GM12878 (cell line): ENCODE data around the gene PRR23C. TPM values are rescaled to one million over a fixed set of nuclear protein-coding genes. Genes with fewer than 3 reads are reported as not detected.

Source experiments
- ATAC-seq: fragments of 200-7000 bp; cut with Tn5 transposase; 3 replicates; pipeline ENCODE4 v1.9.1; 2020; ENCODE audit warnings: mild to moderate bottlenecking, moderate library complexity
- BruUV-seq: library from RNA; stranded (reverse); fragments of 400-500 nt; replicated peaks from 2 replicates; lab custom pipeline; 2021; lab: Mats Ljungman, UMichigan
- CTCF ChIA-PET: fragments of 300-600 bp; sonication (Branson Sonifier 250); formaldehyde crosslinking; extraction: SDS; loops from one replicate; lab custom pipeline; 2021; ENCODE audit warnings: inconsistent platforms; lab: Yijun Ruan, JAX
- POLR2A ChIA-PET: fragments of 350-600 bp; formaldehyde crosslinking; extraction: SDS; loops from one replicate; lab custom pipeline; 2021; ENCODE audit warnings: inconsistent platforms; lab: Charles Lee
- RAD21 ChIA-PET: fragments of 300-600 bp; sonication (Branson Sonifier 250); formaldehyde crosslinking; loops from one replicate; lab custom pipeline; 2023; ENCODE audit warnings: antibody characterized with exemption; ENCODE audit not compliant: unreplicated experiment; lab: Charles Lee
- SMC1A ChIA-PET: fragments of 300-600 bp; sonication (Branson Sonifier 250); formaldehyde crosslinking; loops from one replicate; lab custom pipeline; 2023; ENCODE audit not compliant: unreplicated experiment, uncharacterized antibody; lab: Charles Lee
- DNase-seq: peaks from one replicate; pipeline ENCODE4 v3.0.0-alpha.2; 2011; ENCODE audit warnings: low read depth, low spot score
- FAIRE-seq: peaks from 3 replicates; lab custom pipeline; 2011; peaks lifted over from hg19 to GRCh38; lab: Jason Lieb, UNC
- H2AFZ ChIP-seq: 2 replicates; pipeline ENCODE4 v1.6.0; 2011; ENCODE audit warnings: low read depth, low read length, control low read depth; ENCODE audit not compliant: control insufficient read depth
- H3K27ac ChIP-seq: 2 replicates; pipeline ENCODE4 v1.5.1; 2011; ENCODE audit warnings: control low read depth; ENCODE audit not compliant: control insufficient read depth, insufficient read depth
- H3K27me3 ChIP-seq, 2 experiments: replicated peaks in 1 of 2; 2 replicates each; pipeline versions ENCODE4 v1.6.0 to v1.6.1; 2011; ENCODE audit warnings: low read length in 1 of 2; ENCODE audit not compliant: control insufficient read depth in 2 of 2, insufficient read depth in 2 of 2
- H3K36me3 ChIP-seq, 2 experiments: 2 replicates each; pipeline ENCODE4 v1.5.1; 2011; ENCODE audit warnings: low read length in 1 of 2; ENCODE audit not compliant: control insufficient read depth in 2 of 2, insufficient read depth in 2 of 2
- H3K4me1 ChIP-seq: 2 replicates; pipeline ENCODE4 v1.6.1; 2011; ENCODE audit warnings: mild to moderate bottlenecking, low read length, moderate library complexity, mixed read lengths; ENCODE audit not compliant: control insufficient read depth, insufficient read depth
- H3K4me2 ChIP-seq: 2 replicates; pipeline ENCODE4 v1.6.0; 2011; ENCODE audit warnings: control low read depth; ENCODE audit not compliant: control insufficient read depth, insufficient read depth
- H3K4me3 ChIP-seq: fragments of 200-600 bp; sonication (generic); 2 replicates; pipeline ENCODE4 v1.5.1; 2016
- H3K79me2 ChIP-seq: 2 replicates; pipeline ENCODE4 v1.6.0; 2011; ENCODE audit warnings: low read length; ENCODE audit not compliant: control insufficient read depth, insufficient read depth
- H3K9ac ChIP-seq: 2 replicates; pipeline ENCODE4 v1.8.0; 2011; ENCODE audit warnings: low read length, control low read depth, mixed read lengths; ENCODE audit not compliant: control insufficient read depth, insufficient read depth
- H3K9me3 ChIP-seq: replicated peaks from 3 replicates; pipeline ENCODE4 v1.5.1; 2011; ENCODE audit warnings: mild to moderate bottlenecking, low read length; ENCODE audit not compliant: control insufficient read depth, insufficient read depth
- H4K20me1 ChIP-seq: 2 replicates; pipeline ENCODE4 v1.6.0; 2011; ENCODE audit not compliant: control insufficient read depth, insufficient read depth
- ATF7 ChIP-seq: fragments of 450-650 bp; IDR thresholded peaks from 2 replicates; pipeline ENCODE4 v1.6.1; 2016; ENCODE audit warnings: low read depth, mild to moderate bottlenecking
- CREM ChIP-seq: IDR thresholded peaks from 2 replicates; pipeline ENCODE4 v1.6.1; 2014; ENCODE audit warnings: antibody characterized with exemption, low read depth
- CTCF ChIP-seq, 3 experiments: IDR thresholded peaks in 2 of 3; conservative IDR thresholded peaks in 1 of 3; 2 replicates each; pipeline ENCODE4 v1.5.1; 2011; ENCODE audit warnings: low read depth in 3 of 3, low read length in 3 of 3, mild to moderate bottlenecking in 3 of 3, control low read depth in 2 of 3, moderate library complexity in 2 of 3, inconsistent platforms in 1 of 3, mixed read lengths in 1 of 3; ENCODE audit not compliant: control insufficient read depth in 2 of 3, insufficient read depth in 1 of 3; ENCODE audit errors: extremely low read depth in 1 of 3
- MLLT1 ChIP-seq: fragments of 450-650 bp; IDR thresholded peaks from 2 replicates; pipeline ENCODE4 v1.6.1; 2016; ENCODE audit warnings: mild to moderate bottlenecking
- NFYB ChIP-seq: IDR thresholded peaks from 2 replicates; pipeline ENCODE4 v1.6.1; 2011; ENCODE audit warnings: low read depth, mild to moderate bottlenecking, low read length, improper control_type of control experiment, moderate library complexity; ENCODE audit not compliant: insufficient read depth
- SMAD1 ChIP-seq: fragments of 450-650 bp; IDR thresholded peaks from 2 replicates; pipeline ENCODE4 v1.6.1; 2018; ENCODE audit warnings: mild to moderate bottlenecking, low read depth; ENCODE audit not compliant: partially characterized antibody
- WGBS: methylation state at CpG from one replicate; pipeline ENCODE4 v1.1.6; 2016; ENCODE audit warnings: low lambda C conversion rate; ENCODE audit not compliant: insufficient replicate concordance, insufficient coverage; ENCODE audit errors: missing lambda C conversion rate; 5-methylcytosine and 5-hydroxymethylcytosine counted together
- in situ Hi-C: fragments of 300-500 bp; cut with MboI; formaldehyde crosslinking; loops from 9 replicates; pipeline ENCODE4 v1.14.3; 2018; ENCODE audit warnings: mixed read lengths
- intact Hi-C: fragments of 100-400 bp; cut with micrococcal nuclease; formaldehyde crosslinking; loops from one replicate; pipeline ENCODE4 v1.14.2; 2022; ENCODE audit not compliant: unreplicated experiment
- polyA plus RNA-seq, 11 experiments: library from polyadenylated mRNA; depleted of rRNA in 4 of 11; unstranded in 6 of 11; stranded (reverse) in 5 of 11; fragments of >200 nt; fragmentation: Nextera tagmentation in 4 of 11; fragmentation: Illumina TruSeq in 1 of 11; extraction: Ambion mirVana in 4 of 11; extraction: Trizol in 1 of 11; gene quantifications; 1 replicate in 1 of 11; 2 replicates in 10 of 11; pipeline versions ENCODE4 v1.2.1 to v1.2.3, GENCODE V29; 2011 to 2016; ENCODE audit warnings: inconsistent platforms in 2 of 11, missing spikeins in 2 of 11, low read depth in 1 of 11
- total RNA-seq, 4 experiments: library from RNA; depleted of rRNA in 3 of 4; stranded (reverse); fragments of >200 nt in 3 of 4; fragmentation: Illumina TruSeq in 1 of 4; extraction: Trizol in 1 of 4; gene quantifications; 2 replicates each; pipeline versions ENCODE4 v1.2.1 to v1.2.3, GENCODE V29; 2013 to 2021

Gene PRR23C
- total and polyA plus RNA-seq, 10 of the 15 experiments (the other 5 are each of a cell fraction or from before 2014, with no cell fraction given), result not detected

- no peak for DNase-seq
- ChIA-PET SMC1A (no interaction called here), POLR2A (no interaction called here), RAD21 (no interaction called here), CTCF (no interaction called here)
- Histone ChIP-seq H3K9ac (no peak within 1 kb of the TSS), H3K4me3 (no peak within 1 kb of the TSS), H4K20me1 (no peaks in the 10 kb centered on the region), H3K27me3 (no peaks in the 10 kb centered on the region), H3K36me3 (no peaks in the 10 kb centered on the region), H3K4me2 (no peak within 1 kb of the TSS), H3K9me3 (no peaks in the 10 kb centered on the region; the same call in 2 of the 3 replicates), H3K27ac (no peak within 1 kb of the TSS), H2AFZ (no peak within 1 kb of the TSS), H3K79me2 (no peaks in the 10 kb centered on the region), H3K4me1 (no peaks in the 10 kb centered on the region)
- intact Hi-C loops (no loop called here), in situ Hi-C loops (no loop called here)
- TF ChIP-seq SMAD1, result no peak
- TF ChIP-seq CREM, result no peak
- TF ChIP-seq CTCF (IDR thresholded peaks at IDR 0.05 in 2 of 3, conservative IDR thresholded peaks at IDR 0.05 in 1 of 3; ENCODE audit: control insufficient read depth in 2 of 3, extremely low read depth in 1 of 3, insufficient read depth in 1 of 3, low read depth in 3 of 3, low read length in 3 of 3), result peak in 1 of 3 experiments; percentile 16; a peak in 1 of 6 replicates
- ATAC-seq, result no peak
- BruUV-seq, result no TSS peak
- FAIRE-seq, result no peak
- 83% methylated on average over 19 of the region's 19 CpGs for WGBS
Measured at GRCh38 chr3:139020868-139021234, 23.8 kb downstream of the PRR23C start, which contains the start of gene PRR23B. Gene PRR23B (minus strand): TSS chr3:139020926. CDS start chr3:139020661, 265 bp downstream.

- no peaks in the 10 kb centered on the region for H3K4me1 ChIP-seq
- no TSS peak for BruUV-seq
- CTCF ChIA-PET, result no interaction called here
- FAIRE-seq, result no peak
- no peak for DNase-seq
- POLR2A ChIA-PET, result no interaction called here
- no peaks in the 10 kb centered on the region; the same call in 2 of the 3 replicates for H3K9me3 ChIP-seq
- H3K27ac ChIP-seq, result no peak overlapping the region
- no peak overlapping the region for H3K4me2 ChIP-seq
- no peak overlapping the region for H2AFZ ChIP-seq
- no peaks in the 10 kb centered on the region for H3K79me2 ChIP-seq
- no peaks in the 10 kb centered on the region for H3K27me3 ChIP-seq
- TF ChIP-seq ATF7 (no peak), NFYB (no peak), MLLT1 (no peak)
- no peak for ATAC-seq
- intact Hi-C loops, result no loop called here
- in situ Hi-C loops, result no loop called here
- no peaks in the 10 kb centered on the region for H4K20me1 ChIP-seq
- no peak overlapping the region for H3K4me3 ChIP-seq
- no peaks in the 10 kb centered on the region for H3K36me3 ChIP-seq
- 91% methylated on average over 72 of the region's 81 CpGs for WGBS
- no peak overlapping the region for H3K9ac ChIP-seq
- SMC1A ChIA-PET, result no interaction called here
- RAD21 ChIA-PET, result no interaction called here
Measured at GRCh38 chr3:139020036-139020867, 24.4 kb downstream of the PRR23C start.
